Stimulated activated naive B cell treated with anti-CD40 and anti-IgM and Interleukin-4, amounts not matched to agents 10 μg/mL and 1 μg/mL and 100 μg/mL, for 72 hours (primary cell): ENCODE results near the gene RASSF3.
"Not testable (repeated sequence)": the region's sequence is repeated elsewhere in the genome, so short reads cannot be mapped to it uniquely, and the experiment has no call there.

ENCODE experiments used
- ATAC-seq, 2 donors: fragments of 150-1000 bp; cut with Tn5 transposase; replicated peaks; 2 replicates each; pipeline ENCODE4 v1.10.0; 2021; ENCODE audit warnings: moderate library complexity in 1 of 2
- DNase-seq: peaks from one replicate; pipeline ENCODE4 v3.0.0; 2021
- H3K27ac Mint-ChIP-seq: one replicate; pipeline ENCODE4 v1.8.0; 2022; ENCODE audit warnings: mild to moderate bottlenecking, mixed read lengths
- H3K27me3 Mint-ChIP-seq, 2 donors: one replicate each; pipeline ENCODE4 v1.8.0; 2022; ENCODE audit warnings: mixed read lengths in 2 of 2
- H3K36me3 Mint-ChIP-seq, 2 donors: one replicate each; pipeline ENCODE4 v1.8.0; 2022; ENCODE audit warnings: mixed read lengths in 2 of 2, mild to moderate bottlenecking in 1 of 2
- H3K4me1 Mint-ChIP-seq, 2 donors: one replicate each; pipeline ENCODE4 v1.8.0; 2022; ENCODE audit warnings: mixed read lengths in 2 of 2, mild to moderate bottlenecking in 1 of 2
- H3K4me3 Mint-ChIP-seq, 2 donors: one replicate each; pipeline ENCODE4 v1.8.0; 2022; ENCODE audit warnings: mild to moderate bottlenecking in 2 of 2, mixed read lengths in 2 of 2, moderate library complexity in 1 of 2
- H3K9me3 Mint-ChIP-seq, 2 donors: one replicate each; pipeline ENCODE4 v1.8.0; 2022; ENCODE audit warnings: mixed read lengths in 2 of 2, mild to moderate bottlenecking in 1 of 2

RASSF3 gene

GRCh38 chr12:64633940-64634337 lies 23.6 kb downstream of the RASSF3 start:
- Mint-ChIP-seq H3K27me3 (no peaks in the 10 kb centered on the region), H3K4me3 (no peak overlapping the region), H3K36me3 (peaks cover 48 to 58% of the 10 kb centered on the region in 2 donors), H3K27ac (peak overlapping the region; percentile 69), H3K4me1 (peaks cover 49 to 77% of the 10 kb centered on the region in 2 donors), H3K9me3 (peaks cover 15 to 16% of the 10 kb centered on the region in 2 donors)
- DNase-seq (no peak), ATAC-seq (no peak)

- H3K36me3 Mint-ChIP-seq, result peaks cover 48 to 59% of the 10 kb centered on the region in 2 donors
- H3K9me3 Mint-ChIP-seq, result peaks cover 15 to 16% of the 10 kb centered on the region in 2 donors
- H3K27ac Mint-ChIP-seq, result no peak overlapping the region
- H3K4me1 Mint-ChIP-seq, result peaks cover 49 to 81% of the 10 kb centered on the region in 2 donors
- DNase-seq (no peak), ATAC-seq (no peak)
- no peak overlapping the region for H3K4me3 Mint-ChIP-seq
- H3K27me3 Mint-ChIP-seq, result no peaks in the 10 kb centered on the region
Observed at GRCh38 chr12:64634508-64635092, 24.3 kb downstream of the RASSF3 start.

GRCh38 chr12:64635356-64635998 lies 25.2 kb downstream of the RASSF3 start:
- H3K4me1 Mint-ChIP-seq, result peaks cover 47 to 85% of the 10 kb centered on the region in 2 donors
- ATAC-seq (peak in 1 of 2 donors; percentile 28), DNase-seq (no peak)
- no peaks in the 10 kb centered on the region for H3K27me3 Mint-ChIP-seq
- H3K36me3 Mint-ChIP-seq, result peaks cover 48 to 59% of the 10 kb centered on the region in 2 donors
- H3K27ac Mint-ChIP-seq, result peak overlapping the region; percentile 15
- H3K4me3 Mint-ChIP-seq, result peak overlapping the region; percentile 5 to 15
- H3K9me3 Mint-ChIP-seq, result peaks cover 15 to 16% of the 10 kb centered on the region in 2 donors

- Mint-ChIP-seq H3K27me3 (no peaks in the 10 kb centered on the region), H3K4me1 (peaks cover 34 to 79% of the 10 kb centered on the region in 2 donors), H3K4me3 (no peak overlapping the region), H3K27ac (peak overlapping the region; percentile 51), H3K36me3 (peaks cover 35 to 47% of the 10 kb centered on the region in 2 donors), H3K9me3 (peaks cover 15% of the 10 kb centered on the region in 2 donors)
- DNase-seq (no peak), ATAC-seq (no peak)
Observed at GRCh38 chr12:64636856-64637255, 26.6 kb downstream of the RASSF3 start.

GRCh38 chr12:64639466-64639865 lies 29.2 kb downstream of the RASSF3 start:
- H3K27ac Mint-ChIP-seq, result no peak overlapping the region
- H3K36me3 Mint-ChIP-seq, result peaks cover 17 to 30% of the 10 kb centered on the region in 2 donors
- H3K9me3 Mint-ChIP-seq, result peaks cover 0 to 3% of the 10 kb centered on the region in 2 donors
- no peak overlapping the region for H3K4me3 Mint-ChIP-seq
- H3K4me1 Mint-ChIP-seq, result peaks cover 23 to 78% of the 10 kb centered on the region in 2 donors
- ATAC-seq, result no peak
- no peaks in the 10 kb centered on the region for H3K27me3 Mint-ChIP-seq
- DNase-seq, result no peak

- peak overlapping the region; percentile 51 for H3K27ac Mint-ChIP-seq
- H3K4me1 Mint-ChIP-seq, result peaks cover 23 to 71% of the 10 kb centered on the region in 2 donors
- H3K4me3 Mint-ChIP-seq, result no peak overlapping the region
Observed at GRCh38 chr12:64646318-64646717, 36.0 kb downstream of the RASSF3 start.

GRCh38 chr12:64649487-64649886 lies 39.2 kb downstream of the RASSF3 start:
- H3K4me3 Mint-ChIP-seq, result no peak overlapping the region
- DNase-seq (no peak), ATAC-seq (no peak)
- H3K27me3 Mint-ChIP-seq, result no peaks in the 10 kb centered on the region
- peak overlapping the region; percentile 37 for H3K27ac Mint-ChIP-seq
- H3K4me1 Mint-ChIP-seq, result peaks cover 26 to 73% of the 10 kb centered on the region in 2 donors
- no peaks in the 10 kb centered on the region for H3K9me3 Mint-ChIP-seq
- H3K36me3 Mint-ChIP-seq, result peaks cover 17 to 19% of the 10 kb centered on the region in 2 donors

More at GRCh38 chr12:64646318-64646717, 36.0 kb downstream of the RASSF3 start:
- ATAC-seq (no peak), DNase-seq (no peak)
- H3K27me3 Mint-ChIP-seq, result no peaks in the 10 kb centered on the region
- H3K36me3 Mint-ChIP-seq, result peaks cover 17% of the 10 kb centered on the region in 2 donors
- H3K9me3 Mint-ChIP-seq, result no peaks in the 10 kb centered on the region

- peaks cover 17 to 22% of the 10 kb centered on the region in 2 donors for H3K36me3 Mint-ChIP-seq
- no peak overlapping the region for H3K27ac Mint-ChIP-seq
- no peaks in the 10 kb centered on the region for H3K9me3 Mint-ChIP-seq
- no peak for DNase-seq
- H3K4me3 Mint-ChIP-seq, result no peak overlapping the region
- no peaks in the 10 kb centered on the region for H3K27me3 Mint-ChIP-seq
- H3K4me1 Mint-ChIP-seq, result peaks cover 26 to 66% of the 10 kb centered on the region in 2 donors
- no peak for ATAC-seq
Observed at GRCh38 chr12:64650762-64651161, 40.5 kb downstream of the RASSF3 start.

GRCh38 chr12:64652346-64652745 lies 42.1 kb downstream of the RASSF3 start:
- H3K4me3 Mint-ChIP-seq, result no peak overlapping the region

GRCh38 chr12:64653123-64653522 lies 42.8 kb downstream of the RASSF3 start:
- peaks cover 26 to 39% of the 10 kb centered on the region in 2 donors for H3K36me3 Mint-ChIP-seq
- H3K27ac Mint-ChIP-seq, result peak overlapping the region; percentile 21
- H3K27me3 Mint-ChIP-seq, result no peaks in the 10 kb centered on the region
- H3K4me3 Mint-ChIP-seq, result no peak overlapping the region
- no peaks in the 10 kb centered on the region for H3K9me3 Mint-ChIP-seq
- peaks cover 35 to 73% of the 10 kb centered on the region in 2 donors for H3K4me1 Mint-ChIP-seq
- DNase-seq (no peak), ATAC-seq (no peak)

More at GRCh38 chr12:64652346-64652745, 42.1 kb downstream of the RASSF3 start:
- H3K9me3 Mint-ChIP-seq, result no peaks in the 10 kb centered on the region
- peaks cover 25 to 36% of the 10 kb centered on the region in 2 donors for H3K36me3 Mint-ChIP-seq
- peaks cover 32 to 71% of the 10 kb centered on the region in 2 donors for H3K4me1 Mint-ChIP-seq
- ATAC-seq (no peak), DNase-seq (no peak)
- H3K27me3 Mint-ChIP-seq, result no peaks in the 10 kb centered on the region
- no peak overlapping the region for H3K27ac Mint-ChIP-seq

GRCh38 chr12:64653907-64654306 lies 43.6 kb downstream of the RASSF3 start:
- ATAC-seq, H3K9me3 Mint-ChIP-seq, H3K4me3 Mint-ChIP-seq, H3K27me3 Mint-ChIP-seq, H3K27ac Mint-ChIP-seq, DNase-seq: not testable (repeated sequence)
- Mint-ChIP-seq H3K4me1 (peaks cover 37 to 76% of the 10 kb centered on the region in 2 donors), H3K36me3 (peaks cover 28 to 42% of the 10 kb centered on the region in 2 donors)

- Mint-ChIP-seq H3K9me3 (no peaks in the 10 kb centered on the region), H3K4me3 (no peak overlapping the region), H3K27ac (no peak overlapping the region), H3K36me3 (peaks cover 21 to 38% of the 10 kb centered on the region in 2 donors), H3K4me1 (peaks cover 38 to 75% of the 10 kb centered on the region in 2 donors), H3K27me3 (no peaks in the 10 kb centered on the region)
- DNase-seq, result no peak
- no peak for ATAC-seq
Observed at GRCh38 chr12:64655141-64655540, 44.8 kb downstream of the RASSF3 start.

- Mint-ChIP-seq H3K4me3 (no peak overlapping the region), H3K27me3 (no peaks in the 10 kb centered on the region), H3K27ac (peak overlapping the region; percentile 53), H3K9me3 (no peaks in the 10 kb centered on the region), H3K4me1 (peaks cover 45 to 76% of the 10 kb centered on the region in 2 donors), H3K36me3 (peaks cover 17 to 39% of the 10 kb centered on the region in 2 donors)
- no peak for DNase-seq
- ATAC-seq, result no peak
Observed at GRCh38 chr12:64656429-64656828, 46.1 kb downstream of the RASSF3 start.

GRCh38 chr12:64658892-64659481 lies 48.7 kb downstream of the RASSF3 start:
- DNase-seq, result no peak
- Mint-ChIP-seq H3K36me3 (peaks cover 17 to 47% of the 10 kb centered on the region in 2 donors), H3K4me1 (peaks cover 49 to 81% of the 10 kb centered on the region in 2 donors), H3K9me3 (no peaks in the 10 kb centered on the region), H3K27ac (peak overlapping the region; percentile 62), H3K27me3 (no peaks in the 10 kb centered on the region), H3K4me3 (no peak overlapping the region)
- no peak for ATAC-seq
